Fibroblast of lung (primary cell): ENCODE data around the gene AADACL4.
"Not testable (repeated sequence)": the region's sequence is repeated elsewhere in the genome, so short reads cannot be mapped to it uniquely, and the experiment has no call there.

Source experiments
- CTCF ChIP-seq, 2 donors: IDR thresholded peaks in 1 of 2; conservative IDR thresholded peaks in 1 of 2; 1 replicate in 1 of 2; 2 replicates in 1 of 2; pipeline ENCODE4 v1.5.1; 2011 to 2012; ENCODE audit warnings: low read length in 2 of 2, control low read depth in 1 of 2, inconsistent platforms in 1 of 2, low read depth in 1 of 2, mild to moderate bottlenecking in 1 of 2
- EZH2 ChIP-seq: IDR thresholded peaks from 2 replicates; pipeline ENCODE4 v1.5.1; 2012; ENCODE audit warnings: low read length, control low read depth, mild to moderate bottlenecking; ENCODE audit errors: missing control alignments

DNA sequence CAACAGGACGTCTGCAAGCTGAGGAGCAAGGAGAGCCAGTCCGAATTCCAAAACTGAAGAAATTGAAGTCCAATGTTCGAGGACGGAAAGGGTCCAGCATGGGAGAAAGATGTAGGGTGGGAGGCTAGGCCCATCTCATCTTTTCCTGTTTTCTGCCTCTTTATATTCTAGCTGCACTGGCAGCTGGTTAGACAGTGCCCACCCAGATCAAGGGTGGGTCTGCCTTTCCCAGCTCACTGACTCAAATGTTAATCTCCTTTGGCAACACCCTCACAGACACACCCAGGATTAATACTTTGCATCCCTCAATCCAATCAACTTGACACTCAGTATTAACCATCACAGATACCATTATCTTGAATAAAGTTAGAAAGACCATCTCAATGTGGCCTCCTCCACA, 32.2 kb downstream of the AADACL4 start:
- TF ChIP-seq CTCF (conservative IDR thresholded peaks at IDR 0.05 in 1 of 2, IDR thresholded peaks at IDR 0.05 in 1 of 2; ENCODE audit: low read depth in 1 of 2, low read length in 2 of 2); EZH2: not testable (repeated sequence)
